GF-D8 (cell line): ENCODE data around the gene INPP4B.

Experiments used
- DNase-seq: peaks from one replicate; lab custom pipeline; 2025; lab: John Stamatoyannopoulos, UW

INPP4B gene

GRCh38 chr4:141999446-142000143 is 846.5 kb downstream of the INPP4B start:
- no peak for DNase-seq

GRCh38 chr4:141995056-141995455 is 851.0 kb downstream of the INPP4B start:
- no peak for DNase-seq

GRCh38 chr4:141977433-141977832 is 868.7 kb downstream of the INPP4B start:
- DNase-seq: no peak
